H1 (cell line): ENCODE data around the gene ALDOC. TPM values are rescaled to one million over a fixed set of nuclear protein-coding genes. Genes with fewer than 3 reads are reported as not detected.

Source experiments
- CBX8 ChIP-seq: fragments of 300-800, 300-1000 bp; sonication (generic); IDR thresholded peaks from 2 replicates; pipeline ENCODE4 v1.7.1; 2016; ENCODE audit warnings: low read depth, low read length, borderline replicate concordance
- CHD2 ChIP-seq: IDR thresholded peaks from 2 replicates; pipeline ENCODE4 v1.6.1; 2012; ENCODE audit warnings: low read length, improper control_type of control experiment
- KDM1A ChIP-seq: fragments of 200-600, 300-600 bp; sonication (generic); IDR thresholded peaks from 2 replicates; pipeline ENCODE4 v1.7.1; 2016; ENCODE audit warnings: mild to moderate bottlenecking, low read length, borderline replicate concordance
- SIRT6 ChIP-seq: IDR thresholded peaks from one replicate; pipeline ENCODE4 v1.7.1; 2012; ENCODE audit warnings: low read length, inconsistent platforms
- SP4 ChIP-seq: IDR thresholded peaks from 2 replicates; pipeline ENCODE4 v1.6.1; 2012; ENCODE audit warnings: low read length, inconsistent platforms
- TCF12 ChIP-seq: IDR thresholded peaks from 2 replicates; pipeline ENCODE4 v1.6.1; 2011; ENCODE audit warnings: low read depth, mild to moderate bottlenecking, low read length
- YY1 ChIP-seq: IDR thresholded peaks from 2 replicates; pipeline ENCODE4 v1.6.1; 2011; ENCODE audit warnings: low read depth, mild to moderate bottlenecking, low read length
- polyA plus RNA-seq, 7 experiments: library from polyadenylated mRNA; depleted of rRNA in 3 of 7; stranded (reverse) in 5 of 7; unstranded in 2 of 7; fragments of >200 nt in 5 of 7; fragments of 200-250 nt in 2 of 7; gene quantifications; 1 replicate in 5 of 7; 2 replicates in 1 of 7; 4 replicates in 1 of 7; pipeline versions ENCODE4 v1.2.1 to v1.2.3, GENCODE V29; 2011 to 2013; ENCODE audit warnings: missing spikeins in 2 of 7, mixed read lengths in 2 of 7
- total RNA-seq: library from RNA; stranded (reverse); fragmentation: NEBNext Ultra II Directional; extraction: Animal tissue kit (Norgen Biotek cat#: 25700); gene quantifications from 2 replicates; pipeline ENCODE4 v1.2.1, GENCODE V29; 2021
- TF ChIP-seq, protein P1 (sequence below), 3 experiments: IDR thresholded peaks; 1 replicate in 2 of 3; 2 replicates in 1 of 3; pipeline versions ENCODE4 v1.5.1 to v1.6.1; 2011; ENCODE audit warnings: low read length in 3 of 3, mild to moderate bottlenecking in 3 of 3, inconsistent platforms in 2 of 3, low read depth in 1 of 3, moderate library complexity in 1 of 3; ENCODE audit not compliant: insufficient read depth in 1 of 3; ENCODE audit errors: control extremely low read depth in 1 of 3

Gene ALDOC
- total and polyA plus RNA-seq, 2 of the 8 experiments (the other 6 are each of a cell fraction or from before 2014, with no cell fraction given) = 51.6 to 103 TPM

- TF ChIP-seq YY1 = no peak
- no peak for TF ChIP-seq CBX8
- TF ChIP-seq TCF12 = no peak
- TF ChIP-seq KDM1A = no peak
- no peak for TF ChIP-seq CHD2
- TF ChIP-seq SIRT6 = no peak
- TF ChIP-seq, protein P1, sequence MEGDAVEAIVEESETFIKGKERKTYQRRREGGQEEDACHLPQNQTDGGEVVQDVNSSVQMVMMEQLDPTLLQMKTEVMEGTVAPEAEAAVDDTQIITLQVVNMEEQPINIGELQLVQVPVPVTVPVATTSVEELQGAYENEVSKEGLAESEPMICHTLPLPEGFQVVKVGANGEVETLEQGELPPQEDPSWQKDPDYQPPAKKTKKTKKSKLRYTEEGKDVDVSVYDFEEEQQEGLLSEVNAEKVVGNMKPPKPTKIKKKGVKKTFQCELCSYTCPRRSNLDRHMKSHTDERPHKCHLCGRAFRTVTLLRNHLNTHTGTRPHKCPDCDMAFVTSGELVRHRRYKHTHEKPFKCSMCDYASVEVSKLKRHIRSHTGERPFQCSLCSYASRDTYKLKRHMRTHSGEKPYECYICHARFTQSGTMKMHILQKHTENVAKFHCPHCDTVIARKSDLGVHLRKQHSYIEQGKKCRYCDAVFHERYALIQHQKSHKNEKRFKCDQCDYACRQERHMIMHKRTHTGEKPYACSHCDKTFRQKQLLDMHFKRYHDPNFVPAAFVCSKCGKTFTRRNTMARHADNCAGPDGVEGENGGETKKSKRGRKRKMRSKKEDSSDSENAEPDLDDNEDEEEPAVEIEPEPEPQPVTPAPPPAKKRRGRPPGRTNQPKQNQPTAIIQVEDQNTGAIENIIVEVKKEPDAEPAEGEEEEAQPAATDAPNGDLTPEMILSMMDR (IDR thresholded peaks at IDR 0.05; ENCODE audit: control extremely low read depth in 1 of 3, insufficient read depth in 1 of 3, low read depth in 1 of 3, low read length in 3 of 3) = no peak
- no peak for TF ChIP-seq SP4
Measured at GRCh38 chr17:28550858-28551257, 25.8 kb downstream of the ALDOC start (continued).
